LNCaP clone FGC (cell line): ENCODE results near the gene OR13J1.

Source experiments
- DNase-seq: peaks from one replicate; pipeline ENCODE4 v3.0.0-alpha.2; 2011; ENCODE audit warnings: low read depth
- H3K4me3 ChIP-seq: 2 replicates; pipeline ENCODE4 v1.5.1; 2011; ENCODE audit warnings: mild to moderate bottlenecking, low read depth, low read length, control low read depth
- CTCF ChIP-seq: IDR thresholded peaks from 2 replicates; pipeline ENCODE4 v1.5.1; 2012; ENCODE audit warnings: mild to moderate bottlenecking; ENCODE audit not compliant: control insufficient read depth, insufficient read depth; ENCODE audit errors: extremely low read depth

Gene OR13J1

GRCh38 chr9:35832814-35833213 is 37.4 kb downstream of the OR13J1 start:
- DNase-seq: no peak
- H3K4me3 ChIP-seq: peak overlapping the region; percentile 6
- no peak for TF ChIP-seq CTCF

GRCh38 chr9:35831040-35831439 is 39.2 kb downstream of the OR13J1 start:
- H3K4me3 ChIP-seq: no peak overlapping the region
- no peak for DNase-seq
- no peak for TF ChIP-seq CTCF

GRCh38 chr9:35829764-35830096 is 40.5 kb downstream of the OR13J1 start:
- no peak for DNase-seq
- TF ChIP-seq CTCF: no peak
- peak overlapping the region; percentile 67 for H3K4me3 ChIP-seq

- H3K4me3 ChIP-seq: peak within 1 kb of the TSS; percentile 67
- no peak for DNase-seq
- no peak for TF ChIP-seq CTCF
Measured at GRCh38 chr9:35829084-35829763, 41.0 kb downstream of the OR13J1 start, which contains the start of gene TMEM8B. Gene TMEM8B, plus strand, starts transcription at chr9:35829228. Its CDS starts 220 bp downstream, at chr9:35829448.

GRCh38 chr9:35828716-35829083 is 41.5 kb downstream of the OR13J1 start, which contains the start of gene FAM221B:
Gene FAM221B, minus strand, starts transcription at chr9:35828732. Its CDS starts 2,571 bp downstream, at chr9:35826161.
- TF ChIP-seq CTCF: no peak
- no peak for DNase-seq
- peak within 1 kb of the TSS; percentile 67 for H3K4me3 ChIP-seq

- DNase-seq: no peak
- no peak overlapping the region for H3K4me3 ChIP-seq
- no peak for TF ChIP-seq CTCF
Measured at GRCh38 chr9:35827486-35827885, 42.7 kb downstream of the OR13J1 start.

GRCh38 chr9:35826071-35826701 is 44.0 kb downstream of the OR13J1 start:
- no peak overlapping the region for H3K4me3 ChIP-seq
- peak; percentile 66 for TF ChIP-seq CTCF
- DNase-seq: no peak
